ENCODE data around the gene ACP1.

Gene ACP1

GRCh38 chr2:253202-253638 lies 11.5 kb upstream of the ACP1 start:
- no peak for DNase-seq
- in situ Hi-C loops (cut with MboI; ENCODE audit: low pct_unique_long_range_greater_than_20kb, low sequenced_read_pairs), result no loop called here

- in situ Hi-C loops (cut with MboI; ENCODE audit: low pct_unique_long_range_greater_than_20kb, low sequenced_read_pairs), result no loop called here
- DNase-seq, result no peak
Measured at GRCh38 chr2:254241-254640, 10.5 kb upstream of the ACP1 start.

GRCh38 chr2:255195-255594 lies 9.6 kb upstream of the ACP1 start:
- in situ Hi-C loops (cut with MboI; ENCODE audit: low pct_unique_long_range_greater_than_20kb, low sequenced_read_pairs), result no loop called here
- DNase-seq, result no peak

GRCh38 chr2:256094-256493 lies 8.7 kb upstream of the ACP1 start:
- in situ Hi-C loops (cut with MboI; ENCODE audit: low pct_unique_long_range_greater_than_20kb, low sequenced_read_pairs), result no loop called here
- no peak for DNase-seq

GRCh38 chr2:257429-257828 lies 7.3 kb upstream of the ACP1 start:
- peak; percentile 20 for DNase-seq
- in situ Hi-C loops (cut with MboI; ENCODE audit: low pct_unique_long_range_greater_than_20kb, low sequenced_read_pairs), result no loop called here

GRCh38 chr2:257842-258241 lies 6.9 kb upstream of the ACP1 start:
- DNase-seq, result no peak
- in situ Hi-C loops (cut with MboI; ENCODE audit: low pct_unique_long_range_greater_than_20kb, low sequenced_read_pairs), result no loop called here

GRCh38 chr2:258933-259332 lies 5.8 kb upstream of the ACP1 start:
- in situ Hi-C loops (cut with MboI; ENCODE audit: low pct_unique_long_range_greater_than_20kb, low sequenced_read_pairs), result no loop called here

GRCh38 chr2:259789-260331 lies 4.9 kb upstream of the ACP1 start:
- no peak for DNase-seq
- in situ Hi-C loops (cut with MboI; ENCODE audit: low pct_unique_long_range_greater_than_20kb, low sequenced_read_pairs), result no loop called here

More at GRCh38 chr2:258933-259332, 5.8 kb upstream of the ACP1 start:
- DNase-seq, result no peak

- DNase-seq, result no peak
- in situ Hi-C loops (cut with MboI; ENCODE audit: low pct_unique_long_range_greater_than_20kb, low sequenced_read_pairs), result no loop called here
Measured at GRCh38 chr2:260507-261161, 4.1 kb upstream of the ACP1 start.

GRCh38 chr2:262117-262516 lies 2.6 kb upstream of the ACP1 start:
- no peak for DNase-seq
- in situ Hi-C loops (cut with MboI; ENCODE audit: low pct_unique_long_range_greater_than_20kb, low sequenced_read_pairs), result no loop called here

- DNase-seq, result no peak
- in situ Hi-C loops (cut with MboI; ENCODE audit: low pct_unique_long_range_greater_than_20kb, low sequenced_read_pairs), result no loop called here
Measured at GRCh38 chr2:263022-263738, 1.6 kb upstream of the ACP1 start.

GRCh38 chr2:263774-264492 lies 814 bp upstream of the ACP1 start, which contains the start of gene SH3YL1:
SH3YL1 (minus strand) TSS chr2:264032; CDS start chr2:263984, 48 bp downstream.
- no peak for DNase-seq
- in situ Hi-C loops (cut with MboI; ENCODE audit: low pct_unique_long_range_greater_than_20kb, low sequenced_read_pairs), result no loop called here

- DNase-seq, result no peak
- in situ Hi-C loops (cut with MboI; ENCODE audit: low pct_unique_long_range_greater_than_20kb, low sequenced_read_pairs), result no loop called here
Measured at GRCh38 chr2:268323-268722, 3.6 kb downstream of the ACP1 start.

- in situ Hi-C loops (cut with MboI; ENCODE audit: low pct_unique_long_range_greater_than_20kb, low sequenced_read_pairs), result no loop called here
- DNase-seq, result peak; percentile 31
Measured at GRCh38 chr2:269356-270030, 4.7 kb downstream of the ACP1 start.

GRCh38 chr2:270861-271260 lies 6.1 kb downstream of the ACP1 start:
- in situ Hi-C loops (cut with MboI; ENCODE audit: low pct_unique_long_range_greater_than_20kb, low sequenced_read_pairs), result no loop called here
- DNase-seq, result no peak

GRCh38 chr2:271917-272316 lies 7.2 kb downstream of the ACP1 start:
- DNase-seq, result no peak
- in situ Hi-C loops (cut with MboI; ENCODE audit: low pct_unique_long_range_greater_than_20kb, low sequenced_read_pairs), result no loop called here

GRCh38 chr2:273333-273732 lies 8.6 kb downstream of the ACP1 start:
- in situ Hi-C loops (cut with MboI; ENCODE audit: low pct_unique_long_range_greater_than_20kb, low sequenced_read_pairs), result no loop called here
- no peak for DNase-seq

- in situ Hi-C loops (cut with MboI; ENCODE audit: low pct_unique_long_range_greater_than_20kb, low sequenced_read_pairs), result no loop called here
Measured at GRCh38 chr2:274503-274902, 9.8 kb downstream of the ACP1 start.

GRCh38 chr2:275466-275865 lies 10.7 kb downstream of the ACP1 start:
- peak; percentile 35 for DNase-seq
- in situ Hi-C loops (cut with MboI; ENCODE audit: low pct_unique_long_range_greater_than_20kb, low sequenced_read_pairs), result no loop called here

More at GRCh38 chr2:274503-274902, 9.8 kb downstream of the ACP1 start:
- peak; percentile 32 for DNase-seq
